GM23338 (cell line): ENCODE measurements around the gene CAPN10.

ENCODE experiments used
- CREB1 ChIP-seq: fragments of 250-450 bp; sonication (Bioruptor Pico); IDR thresholded peaks from 2 replicates; pipeline ENCODE4 v1.5.0; 2020; ENCODE audit warnings: low read depth, mild to moderate bottlenecking, moderate library complexity
- EZH2 ChIP-seq: fragments of 200-600 bp; sonication (generic); IDR thresholded peaks from one replicate; pipeline ENCODE4 v1.8.0; 2017; ENCODE audit warnings: antibody characterized with exemption, mild to moderate bottlenecking, low read depth; ENCODE audit not compliant: unreplicated experiment
- EZH2phosphoT487 ChIP-seq: fragments of 200-600 bp; sonication (generic); IDR thresholded peaks from one replicate; pipeline ENCODE4 v1.8.1; 2018; ENCODE audit warnings: antibody characterized with exemption; ENCODE audit not compliant: unreplicated experiment
- JUNB ChIP-seq: IDR thresholded peaks from one replicate; pipeline ENCODE4 v1.6.1; 2016; ENCODE audit warnings: antibody characterized with exemption; ENCODE audit not compliant: unreplicated experiment
- NANOG ChIP-seq: IDR thresholded peaks from 2 replicates; pipeline ENCODE4 v1.6.1; 2016; ENCODE audit warnings: antibody characterized with exemption, borderline replicate concordance
- POLR2AphosphoS5 ChIP-seq: IDR thresholded peaks from 2 replicates; pipeline ENCODE4 v1.6.1; 2016; ENCODE audit warnings: antibody characterized with exemption, low read depth
- STAT1 ChIP-seq: IDR thresholded peaks from one replicate; pipeline ENCODE4 v1.6.1; 2016; ENCODE audit warnings: antibody characterized with exemption; ENCODE audit not compliant: unreplicated experiment
- ZNF114 ChIP-seq: fragments of 250-450 bp; sonication (Bioruptor Pico); IDR thresholded peaks from 2 replicates; pipeline ENCODE4 v1.5.0; 2020; ENCODE audit warnings: mild to moderate bottlenecking, moderate library complexity
- TF ChIP-seq, protein P1 (sequence below), 2 experiments: fragments of 200-600 bp in 1 of 2; sonication (generic) in 1 of 2; conservative IDR thresholded peaks; 2 replicates each; pipeline versions ENCODE4 v1.5.1 to v1.6.1; 2016 to 2017; ENCODE audit warnings: antibody characterized with exemption in 2 of 2, low read depth in 2 of 2, mild to moderate bottlenecking in 2 of 2, moderate library complexity in 1 of 2
- TF ChIP-seq, protein P2 (sequence below): IDR thresholded peaks from one replicate; pipeline ENCODE4 v1.6.1; 2018; ENCODE audit warnings: antibody characterized with exemption; ENCODE audit not compliant: unreplicated experiment
- TF ChIP-seq, protein P3 (sequence below): IDR thresholded peaks from 2 replicates; pipeline ENCODE4 v1.6.1; 2016; ENCODE audit warnings: antibody characterized with exemption

DNA sequence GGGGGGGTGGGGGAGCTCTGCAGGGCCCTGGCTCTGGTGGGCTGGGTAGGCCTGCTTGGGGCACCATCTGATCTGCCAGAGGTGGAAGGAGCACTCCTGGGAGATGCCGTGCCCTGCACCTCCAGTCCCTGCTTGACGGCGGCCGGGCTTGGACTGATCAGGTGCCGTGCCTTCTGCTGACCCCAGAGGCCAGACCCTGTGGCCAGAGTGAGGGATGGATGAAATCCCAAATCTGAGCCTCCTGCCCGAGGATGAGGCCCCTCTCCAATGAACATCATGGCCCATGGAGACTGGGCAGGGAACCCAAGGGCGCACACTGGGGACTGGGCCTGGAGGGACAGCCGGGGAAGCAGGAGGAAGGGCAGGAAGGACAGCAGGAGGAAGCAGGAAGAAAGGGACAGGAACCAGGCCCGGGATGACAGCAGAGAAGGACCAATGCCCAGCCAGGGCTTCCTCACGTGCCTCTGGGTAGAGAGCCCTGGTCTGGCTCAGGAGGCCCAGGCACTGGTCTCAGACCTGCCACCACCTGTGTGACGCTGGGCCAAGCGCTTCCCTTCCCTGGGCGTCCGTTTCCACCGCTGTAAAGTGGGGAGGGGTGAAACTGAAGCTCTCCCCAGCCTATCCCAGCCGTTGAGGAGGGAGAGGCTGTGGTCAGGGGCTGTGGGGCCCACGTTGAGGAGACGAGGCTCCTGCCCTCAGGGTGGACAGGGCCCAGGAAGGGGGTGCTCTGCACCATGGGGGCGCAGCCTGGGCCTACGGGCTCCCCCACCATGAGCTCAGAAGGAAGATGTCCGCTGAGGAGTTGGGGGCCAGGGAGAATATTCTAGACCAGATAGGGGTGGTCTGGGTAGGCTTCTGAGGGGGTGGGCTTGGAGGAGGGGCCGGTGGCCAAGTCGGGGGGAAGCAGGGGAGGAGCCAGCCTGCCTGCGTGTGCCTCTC lies 37.7 kb downstream of the CAPN10 start:
- TF ChIP-seq POLR2AphosphoS5, result no peak
- TF ChIP-seq, protein P1, sequence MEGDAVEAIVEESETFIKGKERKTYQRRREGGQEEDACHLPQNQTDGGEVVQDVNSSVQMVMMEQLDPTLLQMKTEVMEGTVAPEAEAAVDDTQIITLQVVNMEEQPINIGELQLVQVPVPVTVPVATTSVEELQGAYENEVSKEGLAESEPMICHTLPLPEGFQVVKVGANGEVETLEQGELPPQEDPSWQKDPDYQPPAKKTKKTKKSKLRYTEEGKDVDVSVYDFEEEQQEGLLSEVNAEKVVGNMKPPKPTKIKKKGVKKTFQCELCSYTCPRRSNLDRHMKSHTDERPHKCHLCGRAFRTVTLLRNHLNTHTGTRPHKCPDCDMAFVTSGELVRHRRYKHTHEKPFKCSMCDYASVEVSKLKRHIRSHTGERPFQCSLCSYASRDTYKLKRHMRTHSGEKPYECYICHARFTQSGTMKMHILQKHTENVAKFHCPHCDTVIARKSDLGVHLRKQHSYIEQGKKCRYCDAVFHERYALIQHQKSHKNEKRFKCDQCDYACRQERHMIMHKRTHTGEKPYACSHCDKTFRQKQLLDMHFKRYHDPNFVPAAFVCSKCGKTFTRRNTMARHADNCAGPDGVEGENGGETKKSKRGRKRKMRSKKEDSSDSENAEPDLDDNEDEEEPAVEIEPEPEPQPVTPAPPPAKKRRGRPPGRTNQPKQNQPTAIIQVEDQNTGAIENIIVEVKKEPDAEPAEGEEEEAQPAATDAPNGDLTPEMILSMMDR (conservative IDR thresholded peaks at IDR 0.05; ENCODE audit: low read depth in 2 of 2), result no peak
- TF ChIP-seq, protein P2, sequence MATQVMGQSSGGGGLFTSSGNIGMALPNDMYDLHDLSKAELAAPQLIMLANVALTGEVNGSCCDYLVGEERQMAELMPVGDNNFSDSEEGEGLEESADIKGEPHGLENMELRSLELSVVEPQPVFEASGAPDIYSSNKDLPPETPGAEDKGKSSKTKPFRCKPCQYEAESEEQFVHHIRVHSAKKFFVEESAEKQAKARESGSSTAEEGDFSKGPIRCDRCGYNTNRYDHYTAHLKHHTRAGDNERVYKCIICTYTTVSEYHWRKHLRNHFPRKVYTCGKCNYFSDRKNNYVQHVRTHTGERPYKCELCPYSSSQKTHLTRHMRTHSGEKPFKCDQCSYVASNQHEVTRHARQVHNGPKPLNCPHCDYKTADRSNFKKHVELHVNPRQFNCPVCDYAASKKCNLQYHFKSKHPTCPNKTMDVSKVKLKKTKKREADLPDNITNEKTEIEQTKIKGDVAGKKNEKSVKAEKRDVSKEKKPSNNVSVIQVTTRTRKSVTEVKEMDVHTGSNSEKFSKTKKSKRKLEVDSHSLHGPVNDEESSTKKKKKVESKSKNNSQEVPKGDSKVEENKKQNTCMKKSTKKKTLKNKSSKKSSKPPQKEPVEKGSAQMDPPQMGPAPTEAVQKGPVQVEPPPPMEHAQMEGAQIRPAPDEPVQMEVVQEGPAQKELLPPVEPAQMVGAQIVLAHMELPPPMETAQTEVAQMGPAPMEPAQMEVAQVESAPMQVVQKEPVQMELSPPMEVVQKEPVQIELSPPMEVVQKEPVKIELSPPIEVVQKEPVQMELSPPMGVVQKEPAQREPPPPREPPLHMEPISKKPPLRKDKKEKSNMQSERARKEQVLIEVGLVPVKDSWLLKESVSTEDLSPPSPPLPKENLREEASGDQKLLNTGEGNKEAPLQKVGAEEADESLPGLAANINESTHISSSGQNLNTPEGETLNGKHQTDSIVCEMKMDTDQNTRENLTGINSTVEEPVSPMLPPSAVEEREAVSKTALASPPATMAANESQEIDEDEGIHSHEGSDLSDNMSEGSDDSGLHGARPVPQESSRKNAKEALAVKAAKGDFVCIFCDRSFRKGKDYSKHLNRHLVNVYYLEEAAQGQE, result no peak
- no peak for TF ChIP-seq EZH2
- TF ChIP-seq EZH2phosphoT487, result no peak
- TF ChIP-seq JUNB, result no peak
- no peak for TF ChIP-seq CREB1 (CRISPR knock-in tag)
- TF ChIP-seq, protein P3, sequence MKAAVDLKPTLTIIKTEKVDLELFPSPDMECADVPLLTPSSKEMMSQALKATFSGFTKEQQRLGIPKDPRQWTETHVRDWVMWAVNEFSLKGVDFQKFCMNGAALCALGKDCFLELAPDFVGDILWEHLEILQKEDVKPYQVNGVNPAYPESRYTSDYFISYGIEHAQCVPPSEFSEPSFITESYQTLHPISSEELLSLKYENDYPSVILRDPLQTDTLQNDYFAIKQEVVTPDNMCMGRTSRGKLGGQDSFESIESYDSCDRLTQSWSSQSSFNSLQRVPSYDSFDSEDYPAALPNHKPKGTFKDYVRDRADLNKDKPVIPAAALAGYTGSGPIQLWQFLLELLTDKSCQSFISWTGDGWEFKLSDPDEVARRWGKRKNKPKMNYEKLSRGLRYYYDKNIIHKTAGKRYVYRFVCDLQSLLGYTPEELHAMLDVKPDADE, result no peak
- TF ChIP-seq ZNF114 (CRISPR knock-in tag), result no peak
- TF ChIP-seq NANOG, result no peak
- no peak for TF ChIP-seq STAT1
